Body of pancreas (tissue), 4 donors: ENCODE data around the gene SGSH.

ENCODE experiments used
- CTCF ChIP-seq, 7 experiments: fragments of 450-650 bp in 4 of 7; fragments of 200-600 bp in 3 of 7; sonication (generic) in 3 of 7; IDR thresholded peaks; one replicate each; pipeline ENCODE4 v1.5.1; 2016 to 2019; ENCODE audit warnings: antibody characterized with exemption in 7 of 7
- POLR2A ChIP-seq, 3 donors: fragments of 450-650 bp; IDR thresholded peaks; one replicate each; pipeline ENCODE4 v1.6.1; 2016; ENCODE audit warnings: antibody characterized with exemption in 3 of 3, mild to moderate bottlenecking in 2 of 3

GRCh38 chr17:80198144-80198661 is 21.9 kb downstream of the SGSH start:
- TF ChIP-seq CTCF (IDR thresholded peaks at IDR 0.05) (no peak), POLR2A (IDR thresholded peaks at IDR 0.05) (no peak)
